Measurements from ENCODE around the gene RASA4B.

RASA4B gene

GRCh38 chr7:102454468-102454867, 63.1 kb downstream of the RASA4B start:
- no peak for DNase-seq (ENCODE audit: low read depth)

GRCh38 chr7:102453319-102453718, 64.3 kb downstream of the RASA4B start:
- no peak for DNase-seq (ENCODE audit: low read depth)

GRCh38 chr7:102452451-102452850, 65.1 kb downstream of the RASA4B start:
- DNase-seq (ENCODE audit: low read depth): no peak

GRCh38 chr7:102451371-102452054, 66.1 kb downstream of the RASA4B start:
- DNase-seq (ENCODE audit: low read depth): no peak

GRCh38 chr7:102450242-102450641, 67.3 kb downstream of the RASA4B start:
- DNase-seq (ENCODE audit: low read depth): no peak

GRCh38 chr7:102449136-102449535, 68.4 kb downstream of the RASA4B start:
- no peak for DNase-seq (ENCODE audit: low read depth)

GRCh38 chr7:102447311-102447710, 70.3 kb downstream of the RASA4B start:
- no peak for DNase-seq (ENCODE audit: low read depth)

GRCh38 chr7:102446387-102447156, 71.0 kb downstream of the RASA4B start:
- no peak for DNase-seq (ENCODE audit: low read depth)

GRCh38 chr7:102445674-102446071, 71.9 kb downstream of the RASA4B start:
- DNase-seq (ENCODE audit: low read depth): no peak

- DNase-seq (ENCODE audit: low read depth): no peak
These were observed 72.5 kb downstream of the RASA4B start for GRCh38 chr7:102444961-102445673.

- DNase-seq (ENCODE audit: low read depth): peak; percentile 36
These were observed 77.4 kb downstream of the RASA4B start for GRCh38 chr7:102439963-102440795.

- DNase-seq (ENCODE audit: low read depth): no peak
These were observed 81.5 kb downstream of the RASA4B start for GRCh38 chr7:102436118-102436517.

GRCh38 chr7:102434039-102434486, 83.5 kb downstream of the RASA4B start:
- DNase-seq (ENCODE audit: low read depth): no peak

- peak; percentile 45 for DNase-seq (ENCODE audit: low read depth)
These were observed 84.1 kb downstream of the RASA4B start, which contains the start of gene ORAI2 for GRCh38 chr7:102433219-102434038. ORAI2 (plus strand) TSS chr7:102433575; CDS start chr7:102438957, 5,382 bp downstream.
